ENCODE data around the gene ASB12. TPM values are rescaled to one million over a fixed set of nuclear protein-coding genes. Genes with fewer than 3 reads are reported as not detected.

The ASB12 gene, protein sequence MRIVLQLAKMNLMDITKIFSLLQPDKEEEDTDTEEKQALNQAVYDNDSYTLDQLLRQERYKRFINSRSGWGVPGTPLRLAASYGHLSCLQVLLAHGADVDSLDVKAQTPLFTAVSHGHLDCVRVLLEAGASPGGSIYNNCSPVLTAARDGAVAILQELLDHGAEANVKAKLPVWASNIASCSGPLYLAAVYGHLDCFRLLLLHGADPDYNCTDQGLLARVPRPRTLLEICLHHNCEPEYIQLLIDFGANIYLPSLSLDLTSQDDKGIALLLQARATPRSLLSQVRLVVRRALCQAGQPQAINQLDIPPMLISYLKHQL
- total RNA-seq, result under 1 TPM in 2 of 7 donors, not detected in 5; 0.47 to 0.59 TPM
- polyA plus RNA-seq, result under 1 TPM; 0.19 to 0.28 (median 0.20) TPM
- long read RNA-seq, donor 1, result 0 reads
- long read RNA-seq, donor 2, result 0 reads

DNA sequence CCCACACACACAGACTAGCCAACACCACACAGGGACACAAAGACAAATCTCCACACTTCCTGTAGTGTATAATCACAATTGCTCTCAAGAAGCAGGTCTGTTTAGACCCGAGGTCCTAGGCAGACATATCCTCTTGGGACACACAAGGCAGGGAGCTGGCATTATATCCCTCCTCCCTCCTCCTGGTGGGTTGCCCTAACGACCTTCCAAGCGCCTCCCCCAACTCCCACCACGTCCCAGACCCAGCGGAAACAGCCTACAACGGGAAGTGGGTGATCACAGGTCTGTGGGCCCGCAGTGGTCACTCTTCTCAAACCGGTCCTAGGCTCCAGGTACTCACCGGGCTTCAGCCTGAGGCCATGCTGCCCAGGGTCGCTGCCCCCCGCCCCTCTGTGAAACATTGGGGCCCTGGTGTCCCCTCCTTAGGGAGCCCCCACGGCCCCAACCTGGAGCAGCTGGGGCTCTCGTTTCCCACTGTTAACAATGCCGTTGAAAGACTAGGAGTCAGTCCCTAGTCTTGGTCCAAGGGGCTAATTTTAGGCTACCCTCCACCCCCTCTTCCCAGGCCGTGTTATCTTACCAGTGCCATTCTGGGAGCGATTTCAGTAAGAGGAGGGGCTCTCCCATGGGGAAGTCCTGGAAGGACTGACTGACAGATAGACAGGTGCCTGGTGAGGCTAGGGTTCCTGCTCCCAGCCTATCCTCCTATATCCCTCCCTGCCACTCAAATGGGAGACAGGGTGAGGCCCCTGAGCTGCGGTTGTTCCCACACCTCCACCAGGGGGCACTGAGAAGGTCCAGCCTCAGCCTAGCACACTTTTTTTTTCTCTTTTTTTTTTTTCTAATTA is at the start of gene ASB12:
Gene ASB12, minus strand, starts transcription at position 485 of the 848 bp plus-strand sequence. CDS start 4,957 bp downstream, outside the sequence.
- 59 to 83% (median 73%) methylated on average over 7 to 17 of the region's 17 CpGs for WGBS, 5 donors
- Histone ChIP-seq H3K9me3 (peaks cover 0 to 7% (median 0%) of the 10 kb centered on the region in 8 donors), H3K27ac (no peak within 1 kb of the TSS), H3K4me3 (no peak within 1 kb of the TSS), H3K36me3 (no peaks in the 10 kb centered on the region), H3K4me1 (no peaks in the 10 kb centered on the region), H3K27me3 (replicated peaks in 1 of 7) (no peaks in the 10 kb centered on the region)
- intact Hi-C loops (cut with DNase I; ENCODE audit: low total_unique reads), result no loop called here
- TF ChIP-seq POLR2A (IDR thresholded peaks at IDR 0.05) (no peak), POLR2AphosphoS5 (IDR thresholded peaks at IDR 0.05) (no peak), CTCF (IDR thresholded peaks at IDR 0.05 in 8 of 11, conservative IDR thresholded peaks at IDR 0.05 in 3 of 11) (no peak)
- DNase-seq, result no peak

DNA sequence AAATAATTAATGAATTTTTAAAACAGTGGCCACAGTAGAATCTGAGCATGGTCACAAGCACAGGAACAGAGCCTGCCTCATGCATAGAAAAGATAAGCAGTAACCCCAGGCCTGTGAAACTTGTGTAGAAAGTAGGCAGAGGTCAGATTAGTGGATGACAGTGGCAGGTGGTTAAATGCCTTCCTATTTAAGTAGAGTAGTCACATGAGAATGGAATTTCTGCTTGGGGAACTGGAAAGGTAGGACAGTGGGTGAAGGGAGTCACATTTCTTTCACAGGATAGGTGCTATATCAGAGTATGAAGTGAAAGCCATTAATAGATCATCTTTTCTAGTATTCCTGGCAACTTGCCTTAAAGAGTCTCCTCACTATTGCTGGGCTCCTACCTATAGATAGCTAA is 34.9 kb upstream of the ASB12 start:
- H3K27ac ChIP-seq, result no peak overlapping the region
- no peaks in the 10 kb centered on the region for H3K27me3 ChIP-seq (replicated peaks in 1 of 7)
- H3K9me3 ChIP-seq, result no peaks in the 10 kb centered on the region
- peaks cover 0 to 12% (median 0%) of the 10 kb centered on the region in 6 donors for H3K36me3 ChIP-seq
- no peaks in the 10 kb centered on the region for H3K4me1 ChIP-seq
- intact Hi-C loops (cut with DNase I; ENCODE audit: low total_unique reads), result no loop called here
- no peak overlapping the region for H3K4me3 ChIP-seq
- DNase-seq, result no peak
- TF ChIP-seq POLR2AphosphoS5 (IDR thresholded peaks at IDR 0.05) (no peak), CTCF (IDR thresholded peaks at IDR 0.05 in 8 of 11, conservative IDR thresholded peaks at IDR 0.05 in 3 of 11) (no peak), POLR2A (IDR thresholded peaks at IDR 0.05) (no peak)

- 29 to 52% (median 49%) methylated on average over 3 of the region's 3 CpGs for whole genome bisulfite sequencing, 5 donors
- intact Hi-C loops (cut with DNase I; ENCODE audit: low total_unique reads), result no loop called here
These were observed 1.3 kb downstream of the ASB12 start for GRCh38 chrX:64229154-64229553.

More at GRCh38 chrX:64229154-64229553, 1.3 kb downstream of the ASB12 start:
- TF ChIP-seq POLR2A (IDR thresholded peaks at IDR 0.05), result no peak
- TF ChIP-seq CTCF (IDR thresholded peaks at IDR 0.05 in 8 of 11, conservative IDR thresholded peaks at IDR 0.05 in 3 of 11), result no peak
- TF ChIP-seq POLR2AphosphoS5 (IDR thresholded peaks at IDR 0.05), result no peak
- no peak overlapping the region for H3K4me3 ChIP-seq
- H3K27ac ChIP-seq, result no peak overlapping the region
- H3K27me3 ChIP-seq (replicated peaks in 1 of 7), result no peaks in the 10 kb centered on the region
- no peaks in the 10 kb centered on the region for H3K36me3 ChIP-seq
- H3K4me1 ChIP-seq, result no peaks in the 10 kb centered on the region
- DNase-seq, result no peak
- peaks cover 0 to 7% (median 0%) of the 10 kb centered on the region in 8 donors for H3K9me3 ChIP-seq

All from spleen (tissue), 13 donors.